ENCODE results near the gene KIF15.

GRCh38 chr3:44886561-44886960 lies 125.0 kb downstream of the KIF15 start:
- TF ChIP-seq CTCF (IDR thresholded peaks at IDR 0.05) (no peak), POLR2A (IDR thresholded peaks at IDR 0.05) (no peak)

Data from esophagus squamous epithelium (tissue), 4 donors.